IMR-90 (cell line): ENCODE measurements around the gene B3GALT6.

Experiments
- BHLHE40 ChIP-seq: fragments of 150-350 bp; IDR thresholded peaks from 2 replicates; pipeline ENCODE4 v1.6.1; 2016; ENCODE audit warnings: mild to moderate bottlenecking, low read depth, low read length
- CEBPB ChIP-seq: IDR thresholded peaks from 2 replicates; pipeline ENCODE4 v1.6.1; 2012; ENCODE audit warnings: low read depth, low read length, improper control_type of control experiment
- CTCF ChIP-seq: conservative IDR thresholded peaks from 2 replicates; pipeline ENCODE4 v1.5.1; 2012; ENCODE audit warnings: mild to moderate bottlenecking, low read depth, low read length, improper control_type of control experiment
- POLR2A ChIP-seq: IDR thresholded peaks from 2 replicates; pipeline ENCODE4 v1.6.1; 2012; ENCODE audit warnings: mild to moderate bottlenecking, low read depth, low read length
- RCOR1 ChIP-seq: IDR thresholded peaks from 2 replicates; pipeline ENCODE4 v1.6.1; 2012; ENCODE audit warnings: mild to moderate bottlenecking, low read length, improper control_type of control experiment; ENCODE audit not compliant: insufficient replicate concordance

- TF ChIP-seq BHLHE40 (no peak), CTCF (no peak), CEBPB (no peak), RCOR1 (no peak), POLR2A (no peak; the same call in 1 of the 2 replicates)
Observed at GRCh38 chr1:1272341-1273208, 40.5 kb downstream of the B3GALT6 start.
